GM21515 (cell line): Measurements from ENCODE around the gene CPNE1.
A peak's percentile ranks its signal among the peaks of the same experiment; 100 is the strongest.
"Not testable (repeated sequence)": the region's sequence is repeated elsewhere in the genome, so short reads cannot be mapped to it uniquely, and the experiment has no call there.

Experiments
- ATAC-seq: cut with Tn5 transposase; IDR thresholded peaks from one replicate; pipeline ENCODE4 v1.9.1; 2021; ENCODE audit not compliant: unreplicated experiment

The CPNE1 gene

GRCh38 chr20:35664466-35665206, at the start of gene CPNE1, which contains the start of gene RBM12:
Gene CPNE1 (minus strand): TSS chr20:35664900. CDS start chr20:35632923, 31,977 bp downstream.
Gene RBM12 (minus strand): TSS chr20:35664900. CDS start chr20:35655322, 9,578 bp downstream.
- peak; percentile 64 for ATAC-seq

GRCh38 chr20:35714127-35714526, 49.4 kb upstream of the CPNE1 start:
- no peak for ATAC-seq

- not testable (repeated sequence) for ATAC-seq
Observed at GRCh38 chr20:35713120-35713519, 48.4 kb upstream of the CPNE1 start.

- no peak for ATAC-seq
Observed at GRCh38 chr20:35711588-35712209, 47.0 kb upstream of the CPNE1 start.

- no peak for ATAC-seq
Observed at GRCh38 chr20:35710884-35711587, 46.3 kb upstream of the CPNE1 start.

GRCh38 chr20:35710039-35710438, 45.3 kb upstream of the CPNE1 start:
- no peak for ATAC-seq

GRCh38 chr20:35709259-35709658, 44.6 kb upstream of the CPNE1 start:
- no peak for ATAC-seq

GRCh38 chr20:35708502-35708901, 43.8 kb upstream of the CPNE1 start:
- ATAC-seq, result no peak

- not testable (repeated sequence) for ATAC-seq
Observed at GRCh38 chr20:35706591-35707529, 42.2 kb upstream of the CPNE1 start.

GRCh38 chr20:35705894-35706293, 41.2 kb upstream of the CPNE1 start:
- ATAC-seq, result not testable (repeated sequence)

- no peak for ATAC-seq
Observed at GRCh38 chr20:35704514-35705261, 40.0 kb upstream of the CPNE1 start.

- ATAC-seq, result no peak
Observed at GRCh38 chr20:35702824-35703695, 38.4 kb upstream of the CPNE1 start.

GRCh38 chr20:35702051-35702823, 37.5 kb upstream of the CPNE1 start:
- ATAC-seq, result no peak

GRCh38 chr20:35700625-35701148, 36.0 kb upstream of the CPNE1 start:
- ATAC-seq, result no peak

- ATAC-seq, result no peak
Observed at GRCh38 chr20:35699957-35700624, 35.4 kb upstream of the CPNE1 start.

- peak; percentile 70 for ATAC-seq
Observed at GRCh38 chr20:35699127-35699956, 34.6 kb upstream of the CPNE1 start, which contains the start of the genes NFS1 and ROMO1. Gene NFS1 (minus strand): TSS chr20:35699352. CDS start chr20:35699288, 64 bp downstream. Gene ROMO1 (plus strand): TSS chr20:35699405. CDS start chr20:35699633, 228 bp downstream.
